ENCODE results near the gene MTMR10. TPM values are rescaled to one million over a fixed set of nuclear protein-coding genes. Genes with fewer than 3 reads are reported as not detected.

The MTMR10 gene
- total RNA-seq, 1 experiment from 2014 or later = 23.2 TPM

DNA sequence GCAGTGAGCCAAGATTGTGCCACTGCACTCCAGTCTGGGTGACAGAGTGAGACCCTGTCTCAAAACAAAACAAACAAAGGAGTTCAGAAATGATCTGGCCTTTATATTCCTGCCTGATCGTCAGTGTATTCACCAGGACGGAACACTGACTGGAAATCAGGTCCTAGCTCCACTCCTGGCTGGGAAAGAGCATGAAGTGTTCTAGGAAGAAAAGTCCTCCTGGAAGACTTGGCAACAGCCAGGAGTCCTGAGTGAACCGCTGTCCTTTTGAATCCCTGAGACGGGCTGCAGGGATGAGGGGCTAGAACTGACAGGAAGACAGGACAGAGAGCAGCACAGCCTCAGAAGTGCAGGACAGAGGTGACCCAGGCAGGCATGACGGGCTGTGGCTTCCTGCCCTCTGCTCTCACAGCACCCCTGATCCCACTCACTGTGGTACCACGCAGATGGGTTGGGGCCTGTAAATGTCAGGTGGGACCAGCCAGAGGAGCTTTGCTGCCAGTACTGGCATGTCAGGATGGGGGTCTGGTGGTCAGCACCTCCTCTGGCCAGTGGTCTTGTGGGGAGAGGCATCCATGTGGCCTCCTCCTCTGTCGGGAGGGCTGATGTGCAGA, 64.2 kb downstream of the MTMR10 start:
- H3K4ac ChIP-seq (ENCODE audit: low read depth, low read length) = no peak overlapping the region
- no peaks in the 10 kb centered on the region for H4K20me1 ChIP-seq (ENCODE audit: control insufficient read depth, insufficient read depth, insufficient read length)
- H4K5ac ChIP-seq (ENCODE audit: insufficient read length, low read depth, low read length) = no peak overlapping the region
- TF ChIP-seq, protein P1, sequence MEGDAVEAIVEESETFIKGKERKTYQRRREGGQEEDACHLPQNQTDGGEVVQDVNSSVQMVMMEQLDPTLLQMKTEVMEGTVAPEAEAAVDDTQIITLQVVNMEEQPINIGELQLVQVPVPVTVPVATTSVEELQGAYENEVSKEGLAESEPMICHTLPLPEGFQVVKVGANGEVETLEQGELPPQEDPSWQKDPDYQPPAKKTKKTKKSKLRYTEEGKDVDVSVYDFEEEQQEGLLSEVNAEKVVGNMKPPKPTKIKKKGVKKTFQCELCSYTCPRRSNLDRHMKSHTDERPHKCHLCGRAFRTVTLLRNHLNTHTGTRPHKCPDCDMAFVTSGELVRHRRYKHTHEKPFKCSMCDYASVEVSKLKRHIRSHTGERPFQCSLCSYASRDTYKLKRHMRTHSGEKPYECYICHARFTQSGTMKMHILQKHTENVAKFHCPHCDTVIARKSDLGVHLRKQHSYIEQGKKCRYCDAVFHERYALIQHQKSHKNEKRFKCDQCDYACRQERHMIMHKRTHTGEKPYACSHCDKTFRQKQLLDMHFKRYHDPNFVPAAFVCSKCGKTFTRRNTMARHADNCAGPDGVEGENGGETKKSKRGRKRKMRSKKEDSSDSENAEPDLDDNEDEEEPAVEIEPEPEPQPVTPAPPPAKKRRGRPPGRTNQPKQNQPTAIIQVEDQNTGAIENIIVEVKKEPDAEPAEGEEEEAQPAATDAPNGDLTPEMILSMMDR (conservative IDR thresholded peaks at IDR 0.05) = no peak
- no peak overlapping the region for H4K91ac ChIP-seq (ENCODE audit: insufficient read length, low read depth, low read length)
- no peak overlapping the region for H3K4me2 ChIP-seq (ENCODE audit: insufficient read depth, insufficient read length, low read length)
- H3K27ac ChIP-seq (ENCODE audit: insufficient read length, low read depth, low read length) = no peak overlapping the region
- no peak overlapping the region for H3K14ac ChIP-seq (ENCODE audit: insufficient read depth, low read length)
- H3K9ac ChIP-seq (ENCODE audit: extremely low read depth, insufficient read length, low read length) = no peak overlapping the region
- H2BK5ac ChIP-seq (ENCODE audit: insufficient read length, low read length) = no peak overlapping the region
- no peak overlapping the region for H3K56ac ChIP-seq (ENCODE audit: insufficient read length, low read depth, low read length)
- no peaks in the 10 kb centered on the region for H3K27me3 Mint-ChIP-seq (ENCODE audit: low read depth)
- H2BK12ac ChIP-seq (ENCODE audit: insufficient read length, low read depth, low read length) = no peak overlapping the region
- H3K9me3 Mint-ChIP-seq = no peaks in the 10 kb centered on the region
- H3K4me3 Mint-ChIP-seq = no peak overlapping the region
- no peaks in the 10 kb centered on the region for H3K79me1 ChIP-seq (ENCODE audit: insufficient read depth, low read depth, low read length, poor library complexity, severe bottlenecking)
- H2BK20ac ChIP-seq (ENCODE audit: low read depth, low read length, poor library complexity, severe bottlenecking) = no peak overlapping the region
- peaks cover 28 to 76% (median 76%) of the 10 kb centered on the region in 3 experiments for H3K36me3 Mint-ChIP-seq (ENCODE audit: insufficient read depth in 1 of 3, low read depth in 3 of 3)
- H2AFZ ChIP-seq (ENCODE audit: low read length) = no peak overlapping the region
- H3T11ph ChIP-seq (ENCODE audit: low read length) = no peak overlapping the region
- no peak overlapping the region for H2AK5ac ChIP-seq (ENCODE audit: insufficient read length, low read length)
- H3K4me1 Mint-ChIP-seq = peaks cover 22 to 23% of the 10 kb centered on the region in 2 experiments
- peaks cover 2% of the 10 kb centered on the region; the same call in 1 of the 2 replicates for H3K4me1 ChIP-seq (ENCODE audit: insufficient read depth, low read length)
- H2BK15ac ChIP-seq (ENCODE audit: low read depth, low read length) = no peak overlapping the region
- no peaks in the 10 kb centered on the region for H3K79me2 ChIP-seq (ENCODE audit: insufficient read depth, low read length)
- H2BK120ac ChIP-seq (ENCODE audit: low read depth, low read length, poor library complexity, severe bottlenecking) = no peak overlapping the region
- H4K8ac ChIP-seq (replicated peaks; ENCODE audit: insufficient read length, low read depth, low read length) = no peak overlapping the region
- no peak for DNase-seq
- WGBS (ENCODE audit: extremely low coverage, insufficient read length, low lambda C conversion rate) = no CpG with 5 or more reads among the region's 7 CpGs
- H3K9me3 ChIP-seq (ENCODE audit: control insufficient read depth, low read depth, low read length) = no peaks in the 10 kb centered on the region
- H3K27me3 ChIP-seq (ENCODE audit: insufficient read depth, low read length) = no peaks in the 10 kb centered on the region
- no peak overlapping the region for H3K18ac ChIP-seq (ENCODE audit: insufficient read length, low read depth, low read length)
- peak overlapping the region; percentile 10 to 55 (median 11); a peak in 5 of 7 replicates for H3K27ac Mint-ChIP-seq
- no peaks in the 10 kb centered on the region for H3K23me2 ChIP-seq (ENCODE audit: insufficient read length, low read depth, low read length, poor library complexity, severe bottlenecking)
- no peak overlapping the region for H3K23ac ChIP-seq (ENCODE audit: insufficient read length, low read depth, low read length)

All from H9 (cell line).